HepG2 (cell line): ENCODE measurements around the gene IL18R1. TPM values are rescaled to one million over a fixed set of nuclear protein-coding genes. Genes with fewer than 3 reads are reported as not detected.
A peak's percentile ranks its signal among the peaks of the same experiment; 100 is the strongest.

Source experiments
- ATAC-seq: fragments of 200-7000 bp; cut with Tn5 transposase; 3 replicates; pipeline ENCODE4 v1.9.1; 2020; ENCODE audit warnings: mild to moderate bottlenecking, moderate library complexity
- BruUV-seq: library from RNA; stranded (reverse); fragments of 400-500 nt; replicated peaks from 2 replicates; lab custom pipeline; 2021; lab: Mats Ljungman, UMichigan
- CTCF ChIA-PET: fragments of 300-600 bp; formaldehyde crosslinking; extraction: SDS; loops from one replicate; lab custom pipeline; 2021; ENCODE audit warnings: low total read pairs, inconsistent platforms, low intra/inter-chr PET ratio; lab: Yijun Ruan, JAX
- POLR2A ChIA-PET: fragments of 350-600 bp; sonication (Branson Sonifier 250); formaldehyde crosslinking; loops from one replicate; lab custom pipeline; 2020; ENCODE audit warnings: antibody characterized with exemption, inconsistent platforms; lab: Yijun Ruan, JAX
- DNase-seq: peaks from one replicate; pipeline ENCODE4 v3.0.0-alpha.2; 2015; ENCODE audit warnings: low spot score
- FAIRE-seq: peaks from 3 replicates; lab custom pipeline; 2011; peaks lifted over from hg19 to GRCh38; lab: Jason Lieb, UNC
- H2AFZ ChIP-seq: one replicate; pipeline ENCODE4 v1.6.1; 2011; ENCODE audit warnings: low read length, inconsistent platforms
- H3K27ac ChIP-seq: fragments of 300-600 bp; 3 replicates; pipeline ENCODE4 v1.8.0; 2011; ENCODE audit warnings: mixed run types, mild to moderate bottlenecking, mixed read lengths, low read length, inconsistent platforms; ENCODE audit not compliant: insufficient read depth; ENCODE audit errors: extremely low read length
- H3K27me3 ChIP-seq, 2 experiments: fragments of 200-600 bp in 1 of 2; 2 replicates in 1 of 2; 3 replicates in 1 of 2; pipeline versions ENCODE4 v1.6.0 to v1.8.0; 2011; ENCODE audit warnings: low read length in 2 of 2, mild to moderate bottlenecking in 2 of 2, moderate library complexity in 2 of 2, inconsistent platforms in 1 of 2; ENCODE audit not compliant: insufficient read depth in 2 of 2, control insufficient read depth in 1 of 2
- H3K36me3 ChIP-seq, 2 experiments: fragments of 200-600 bp in 1 of 2; replicated peaks in 1 of 2; 2 replicates in 1 of 2; 3 replicates in 1 of 2; pipeline versions ENCODE4 v1.5.1 to v1.8.0; 2011; ENCODE audit warnings: low read length in 2 of 2, inconsistent platforms in 1 of 2; ENCODE audit not compliant: insufficient read depth in 2 of 2, control insufficient read depth in 1 of 2
- H3K4me1 ChIP-seq: 2 replicates; pipeline ENCODE4 v1.5.1; 2012; ENCODE audit warnings: low read length, inconsistent platforms; ENCODE audit not compliant: insufficient read depth
- H3K4me2 ChIP-seq: 2 replicates; pipeline ENCODE4 v1.6.0; 2011; ENCODE audit warnings: low read depth, low read length, inconsistent platforms
- H3K4me3 ChIP-seq, 3 experiments: fragments of 200-600 bp in 1 of 3; sonication (generic), shearing (Covaris generic) in 1 of 3; replicated peaks in 1 of 3; 2 replicates each; pipeline ENCODE4 v1.5.1; 2011 to 2016; ENCODE audit warnings: low read length in 3 of 3, inconsistent platforms in 2 of 3, low read depth in 2 of 3, mild to moderate bottlenecking in 2 of 3, control low read depth in 1 of 3, mixed read lengths in 1 of 3; ENCODE audit not compliant: insufficient read depth in 1 of 3
- H3K79me2 ChIP-seq: one replicate; pipeline ENCODE4 v1.6.1; 2011; ENCODE audit warnings: low read length, inconsistent platforms; ENCODE audit not compliant: insufficient read depth
- H3K9ac ChIP-seq: 2 replicates; pipeline ENCODE4 v1.6.0; 2011; ENCODE audit warnings: mild to moderate bottlenecking, low read depth, low read length, inconsistent platforms; ENCODE audit not compliant: insufficient read depth
- H3K9me3 ChIP-seq: 2 replicates; pipeline ENCODE4 v1.5.1; 2012; ENCODE audit warnings: mild to moderate bottlenecking, low read length
- H4K20me1 ChIP-seq: 2 replicates; pipeline ENCODE4 v1.6.0; 2011; ENCODE audit warnings: inconsistent platforms, mild to moderate bottlenecking, low read length, moderate library complexity; ENCODE audit not compliant: insufficient read depth
- ARNT ChIP-seq: fragments of 450-650 bp; IDR thresholded peaks from 2 replicates; pipeline ENCODE4 v1.6.1; 2017
- CENPT ChIP-seq: sonication (generic); formaldehyde crosslinking; IDR thresholded peaks from 2 replicates; pipeline ENCODE4 v1.8.0; 2022; ENCODE audit warnings: low read depth, mild to moderate bottlenecking, moderate library complexity, missing genetic modification reagents
- EZH2 ChIP-seq: conservative IDR thresholded peaks from 2 replicates; pipeline ENCODE4 v1.6.1; 2012; ENCODE audit warnings: mild to moderate bottlenecking, low read depth, low read length, moderate library complexity
- HNRNPL ChIP-seq: fragments of 200-400 bp; formaldehyde crosslinking; IDR thresholded peaks from 2 replicates; pipeline ENCODE4 v1.6.1; 2017; ENCODE audit warnings: mild to moderate bottlenecking, low read depth, low read length
- KDM5B ChIP-seq: sonication (generic); formaldehyde crosslinking; IDR thresholded peaks from 2 replicates; pipeline ENCODE4 v1.4.0; 2020; ENCODE audit warnings: missing genetic modification reagents, mild to moderate bottlenecking, borderline replicate concordance
- SNAI1 ChIP-seq: sonication (generic); formaldehyde crosslinking; IDR thresholded peaks from 2 replicates; pipeline ENCODE4 v1.5.0; 2020; ENCODE audit warnings: mild to moderate bottlenecking, missing genetic modification reagents, borderline replicate concordance
- SOX6 ChIP-seq, 2 experiments: fragments of 450-650 bp in 1 of 2; sonication (generic) in 1 of 2; formaldehyde crosslinking in 1 of 2; IDR thresholded peaks; 2 replicates each; pipeline versions ENCODE4 v1.4.0 to v1.6.1; 2017 to 2020; ENCODE audit warnings: antibody characterized with exemption in 1 of 2, mild to moderate bottlenecking in 1 of 2, missing genetic modification reagents in 1 of 2
- XBP1 ChIP-seq: sonication (generic); formaldehyde crosslinking; IDR thresholded peaks from 2 replicates; pipeline ENCODE4 v1.5.0; 2020; ENCODE audit warnings: missing genetic modification reagents
- ZNF451 ChIP-seq: sonication (generic); formaldehyde crosslinking; IDR thresholded peaks from 2 replicates; pipeline ENCODE4 v1.5.0; 2020; ENCODE audit warnings: mild to moderate bottlenecking, missing genetic modification reagents
- ZNF510 ChIP-seq: sonication (generic); formaldehyde crosslinking; IDR thresholded peaks from 2 replicates; pipeline ENCODE4 v1.4.0; 2020; ENCODE audit warnings: low read depth, mild to moderate bottlenecking, missing genetic modification reagents
- ZNF598 ChIP-seq: sonication (generic); formaldehyde crosslinking; IDR thresholded peaks from 2 replicates; pipeline ENCODE4 v1.5.1; 2020; ENCODE audit warnings: mild to moderate bottlenecking, missing genetic modification reagents, borderline replicate concordance
- ZNF616 ChIP-seq: sonication (generic); formaldehyde crosslinking; IDR thresholded peaks from 2 replicates; pipeline ENCODE4 v1.5.0; 2020; ENCODE audit warnings: low read depth, mild to moderate bottlenecking, missing genetic modification reagents
- WGBS: methylation state at CpG from one replicate; pipeline ENCODE4 v1.1.6; 2017; ENCODE audit warnings: low lambda C conversion rate; 5-methylcytosine and 5-hydroxymethylcytosine counted together
- in situ Hi-C: cut with HindIII; loops from 2 replicates; pipeline ENCODE4 v1.10.0; 2017; ENCODE audit warnings: low pct_unique_long_range_greater_than_20kb; ENCODE audit not compliant: extremely low pct_ligation_motif_present
- intact Hi-C: fragments of 100-400 bp; cut with micrococcal nuclease; formaldehyde crosslinking; loops from one replicate; pipeline ENCODE4 v1.10.0; 2022; ENCODE audit not compliant: unreplicated experiment
- polyA plus RNA-seq, 8 experiments: library from polyadenylated mRNA; depleted of rRNA in 3 of 8; stranded (reverse) in 7 of 8; unstranded in 1 of 8; fragments of >200 nt; fragmentation: Illumina TruSeq in 4 of 8; extraction: Trizol in 4 of 8; gene quantifications; 2 replicates each; pipeline versions ENCODE4 v1.2.1 to v1.2.3, GENCODE V29; 2011 to 2016; ENCODE audit warnings: low read depth in 4 of 8, missing spikeins in 1 of 8, mixed read lengths in 1 of 8; ENCODE audit not compliant: insufficient read depth in 1 of 8
- total RNA-seq, 5 experiments: library from RNA; depleted of rRNA; stranded (reverse); fragments of >200 nt; fragmentation: Illumina TruSeq; extraction: Trizol; gene quantifications; 2 replicates each; pipeline ENCODE4 v1.2.3, GENCODE V29; 2016; ENCODE audit warnings: low read depth in 1 of 5
- TF ChIP-seq, protein P1 (sequence below): sonication (generic); formaldehyde crosslinking; IDR thresholded peaks from 2 replicates; pipeline ENCODE4 v1.4.0; 2020; ENCODE audit warnings: missing genetic modification reagents, borderline replicate concordance
- TF ChIP-seq, protein P2 (sequence below): sonication (generic); formaldehyde crosslinking; IDR thresholded peaks from 2 replicates; pipeline ENCODE4 v1.8.0; 2023; ENCODE audit warnings: mild to moderate bottlenecking, missing genetic modification reagents

IL18R1 gene
- total and polyA plus RNA-seq, 2 of the 13 experiments (the other 11 are each of a cell fraction or from before 2014, with no cell fraction given): 0.01 to 0.04 TPM

DNA sequence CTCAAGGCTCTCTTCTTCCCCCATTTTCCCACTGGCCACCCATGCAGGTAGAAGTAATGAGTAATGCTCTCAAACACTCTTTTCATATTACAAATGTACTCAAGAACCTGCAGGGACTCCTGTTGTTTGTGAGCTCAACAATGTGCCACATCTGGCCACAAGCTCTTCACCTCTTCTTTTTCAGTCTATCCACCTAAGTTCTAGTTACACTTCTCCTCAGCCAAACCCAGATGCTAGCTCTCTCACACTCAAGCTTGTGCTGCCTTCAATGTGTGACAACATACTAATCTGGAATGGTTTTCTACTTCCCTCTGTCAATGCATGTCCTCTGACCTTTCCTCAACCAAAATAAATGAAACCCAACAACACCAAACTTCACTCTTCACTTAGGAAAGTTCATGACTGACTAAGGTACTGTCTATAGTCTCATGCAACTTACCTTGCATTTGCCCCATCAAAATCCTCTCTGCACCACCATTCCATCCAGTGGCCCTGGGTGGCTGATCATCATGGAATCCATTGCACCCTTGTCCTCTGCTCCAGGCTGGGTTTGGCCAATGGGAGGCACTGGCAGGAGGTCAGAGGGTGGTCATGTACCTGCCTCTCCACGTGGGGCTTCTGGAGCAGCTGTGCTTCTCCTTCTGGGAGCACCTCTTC lies 5.3 kb upstream of the IL18R1 start:
- Histone ChIP-seq H3K27me3 (peaks cover 0 to 1% of the 10 kb centered on the region in 2 experiments; a peak in 1 of 5 replicates), H3K9me3 (no peaks in the 10 kb centered on the region), H2AFZ (no peak overlapping the region), H3K36me3 (no peaks in the 10 kb centered on the region), H3K27ac (no peak overlapping the region), H3K79me2 (no peaks in the 10 kb centered on the region), H3K4me2 (no peak overlapping the region), H3K4me1 (no peaks in the 10 kb centered on the region), H3K4me3 (no peak overlapping the region), H4K20me1 (no peaks in the 10 kb centered on the region), H3K9ac (no peak overlapping the region)
- WGBS: no CpG with 5 or more reads among the region's 1 CpG
- FAIRE-seq (peak; percentile 74), DNase-seq (no peak), ATAC-seq (no peak; the same call in 2 of the 3 replicates)
- CTCF ChIA-PET: no interaction called here
- no TSS peak for BruUV-seq
- intact Hi-C loops: loop anchor here (10.0 kb wide), 1 partner anchor 465 kb away; no protein-coding TSS in a partner anchor
- POLR2A ChIA-PET: no interaction called here
- in situ Hi-C loops: loop anchor here (10.0 kb wide), 1 partner anchor 355 kb away; the partner anchor contains the start of gene IL1R2
- no peak for TF ChIP-seq SOX6 (IDR thresholded peaks at IDR 0.05)
- TF ChIP-seq SOX6 (CRISPR knock-in tag; IDR thresholded peaks at IDR 0.05): no peak
- no peak for TF ChIP-seq ZNF451

DNA sequence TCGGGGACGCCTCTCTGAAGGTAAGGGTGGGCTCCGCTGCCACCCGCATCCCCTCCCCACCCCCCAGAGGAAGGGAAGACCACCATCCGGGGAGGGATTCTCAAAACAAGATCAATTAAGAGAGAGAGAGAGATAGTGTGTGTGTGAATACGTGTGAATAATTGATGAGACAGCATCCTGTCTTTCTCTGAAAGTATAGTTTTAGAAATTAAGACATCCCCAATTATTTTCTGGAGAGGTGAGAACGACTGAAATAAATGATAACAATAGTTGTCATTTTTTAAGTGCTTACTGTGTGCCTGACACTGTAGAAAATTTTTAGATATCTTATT lies 751 bp downstream of the IL18R1 start:
- no peak overlapping the region for H3K27ac ChIP-seq
- WGBS: 16% methylated on average over 7 of the region's 7 CpGs
- ChIA-PET POLR2A (interaction anchor here (0.7 kb wide), 1 partner anchor 214 kb away, joined by 3 read pairs; no protein-coding TSS in a partner anchor), CTCF (interaction anchor here (1.8 kb wide), 1 partner anchor 473 kb away, joined by 8 read pairs; no protein-coding TSS in a partner anchor)
- in situ Hi-C loops: loop anchor here (5.0 to 10.0 kb wide), 2 partner anchors 104 to 362 kb away; partner anchors contain the start of gene IL1R2
- no peak overlapping the region for H3K9ac ChIP-seq
- H3K4me2 ChIP-seq: peak overlapping the region; percentile 92
- H3K27me3 ChIP-seq: peaks cover 2 to 18% of the 10 kb centered on the region in 2 experiments; a peak in 4 of 5 replicates
- peaks cover 2% of the 10 kb centered on the region for H3K4me1 ChIP-seq
- no peak overlapping the region for H2AFZ ChIP-seq
- DNase-seq (no peak), ATAC-seq (no peak), FAIRE-seq (no peak)
- intact Hi-C loops: loop anchor here (5.0 to 10.0 kb wide), 3 partner anchors 329 to 472 kb away; no protein-coding TSS in a partner anchor
- no peaks in the 10 kb centered on the region for H3K79me2 ChIP-seq
- no peaks in the 10 kb centered on the region for H3K9me3 ChIP-seq
- H3K36me3 ChIP-seq: no peaks in the 10 kb centered on the region
- no peaks in the 10 kb centered on the region for H4K20me1 ChIP-seq
- BruUV-seq: no TSS peak
- H3K4me3 ChIP-seq: peak overlapping the region in 2 of 3 experiments; percentile 55 to 77; a peak in 3 of 6 replicates
- TF ChIP-seq, protein P1, sequence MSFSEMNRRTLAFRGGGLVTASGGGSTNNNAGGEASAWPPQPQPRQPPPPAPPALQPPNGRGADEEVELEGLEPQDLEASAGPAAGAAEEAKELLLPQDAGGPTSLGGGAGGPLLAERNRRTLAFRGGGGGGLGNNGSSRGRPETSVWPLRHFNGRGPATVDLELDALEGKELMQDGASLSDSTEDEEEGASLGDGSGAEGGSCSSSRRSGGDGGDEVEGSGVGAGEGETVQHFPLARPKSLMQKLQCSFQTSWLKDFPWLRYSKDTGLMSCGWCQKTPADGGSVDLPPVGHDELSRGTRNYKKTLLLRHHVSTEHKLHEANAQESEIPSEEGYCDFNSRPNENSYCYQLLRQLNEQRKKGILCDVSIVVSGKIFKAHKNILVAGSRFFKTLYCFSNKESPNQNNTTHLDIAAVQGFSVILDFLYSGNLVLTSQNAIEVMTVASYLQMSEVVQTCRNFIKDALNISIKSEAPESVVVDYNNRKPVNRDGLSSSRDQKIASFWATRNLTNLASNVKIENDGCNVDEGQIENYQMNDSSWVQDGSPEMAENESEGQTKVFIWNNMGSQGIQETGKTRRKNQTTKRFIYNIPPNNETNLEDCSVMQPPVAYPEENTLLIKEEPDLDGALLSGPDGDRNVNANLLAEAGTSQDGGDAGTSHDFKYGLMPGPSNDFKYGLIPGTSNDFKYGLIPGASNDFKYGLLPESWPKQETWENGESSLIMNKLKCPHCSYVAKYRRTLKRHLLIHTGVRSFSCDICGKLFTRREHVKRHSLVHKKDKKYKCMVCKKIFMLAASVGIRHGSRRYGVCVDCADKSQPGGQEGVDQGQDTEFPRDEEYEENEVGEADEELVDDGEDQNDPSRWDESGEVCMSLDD (CRISPR knock-in tag): no peak
- TF ChIP-seq ZNF510 (CRISPR knock-in tag) (no peak), KDM5B (CRISPR knock-in tag) (no peak), ARNT (no peak), HNRNPL (no peak), CENPT (CRISPR knock-in tag) (no peak), ZNF598 (CRISPR knock-in tag) (no peak), ZNF616 (CRISPR knock-in tag) (no peak), XBP1 (CRISPR knock-in tag) (no peak), EZH2 (peak; percentile 56; the same call in 1 of the 2 replicates), SNAI1 (CRISPR knock-in tag) (no peak)
- TF ChIP-seq, protein P2, sequence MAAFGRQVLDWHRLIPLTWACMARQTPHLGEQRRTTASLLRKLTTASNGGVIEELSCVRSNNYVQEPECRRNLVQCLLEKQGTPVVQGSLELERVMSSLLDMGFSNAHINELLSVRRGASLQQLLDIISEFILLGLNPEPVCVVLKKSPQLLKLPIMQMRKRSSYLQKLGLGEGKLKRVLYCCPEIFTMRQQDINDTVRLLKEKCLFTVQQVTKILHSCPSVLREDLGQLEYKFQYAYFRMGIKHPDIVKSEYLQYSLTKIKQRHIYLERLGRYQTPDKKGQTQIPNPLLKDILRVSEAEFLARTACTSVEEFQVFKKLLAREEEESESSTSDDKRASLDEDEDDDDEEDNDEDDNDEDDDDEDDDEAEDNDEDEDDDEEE: no peak
